HG03280 (cell line): Measurements from ENCODE around the gene ENDOD1.
"Not testable (repeated sequence)": the region's sequence is repeated elsewhere in the genome, so short reads cannot be mapped to it uniquely, and the experiment has no call there.

ENCODE experiments used
- ATAC-seq: cut with Tn5 transposase; IDR thresholded peaks from one replicate; pipeline ENCODE4 v1.9.1; 2021; ENCODE audit warnings: mild to moderate bottlenecking, moderate library complexity; ENCODE audit not compliant: unreplicated experiment

ENDOD1 gene

GRCh38 chr11:95100856-95101507 lies 11.3 kb downstream of the ENDOD1 start:
- ATAC-seq, result no peak

GRCh38 chr11:95101935-95102334 lies 12.3 kb downstream of the ENDOD1 start:
- ATAC-seq, result no peak

GRCh38 chr11:95102733-95103132 lies 13.1 kb downstream of the ENDOD1 start:
- ATAC-seq, result no peak

- ATAC-seq, result no peak
Measured at GRCh38 chr11:95103701-95104100, 14.1 kb downstream of the ENDOD1 start.

- no peak for ATAC-seq
Measured at GRCh38 chr11:95104121-95104830, 14.6 kb downstream of the ENDOD1 start.

- no peak for ATAC-seq
Measured at GRCh38 chr11:95104856-95105255, 15.2 kb downstream of the ENDOD1 start.

GRCh38 chr11:95108159-95108611 lies 18.5 kb downstream of the ENDOD1 start:
- ATAC-seq, result no peak

DNA sequence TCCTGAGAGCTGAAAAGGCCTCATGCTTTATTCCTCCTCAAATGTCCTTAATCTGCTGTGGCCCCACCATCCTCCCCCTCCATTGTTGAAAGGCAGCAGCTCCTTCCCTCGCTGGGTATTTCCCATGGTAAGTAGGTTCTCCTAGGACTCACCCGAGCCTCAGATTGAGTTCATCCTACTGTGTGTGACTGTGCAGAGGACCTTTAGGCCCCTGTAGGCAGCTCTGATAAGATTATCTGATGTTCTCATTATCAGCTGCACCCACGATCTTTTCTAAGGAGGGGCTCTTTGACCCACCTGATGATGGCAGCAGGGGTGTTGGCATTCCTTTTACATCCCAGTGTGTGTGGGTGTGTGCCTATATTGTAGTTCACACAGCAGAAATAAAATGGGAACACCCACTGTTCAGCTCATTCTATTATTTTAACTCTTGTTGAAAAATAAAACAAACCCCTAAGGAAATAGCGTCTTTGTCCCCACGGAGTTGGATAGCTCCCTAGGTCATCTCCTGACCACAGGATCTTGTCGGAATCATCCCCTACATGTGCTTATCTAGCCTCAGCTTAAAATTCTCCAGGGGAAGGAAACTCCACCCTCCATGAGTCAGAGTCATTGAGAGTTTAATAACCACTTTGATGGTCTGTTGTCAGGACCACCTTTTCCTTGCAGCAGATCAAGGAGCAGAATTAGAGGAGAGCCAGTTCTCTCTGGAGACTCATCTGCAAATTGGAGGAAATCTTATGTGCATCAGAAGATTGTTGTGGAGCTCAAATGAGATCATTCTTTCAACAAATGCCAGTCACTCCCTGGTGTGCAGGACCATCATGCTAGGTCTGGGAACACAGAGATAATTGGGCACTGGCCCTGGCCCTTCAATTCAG lies 19.3 kb downstream of the ENDOD1 start:
- ATAC-seq, result no peak

DNA sequence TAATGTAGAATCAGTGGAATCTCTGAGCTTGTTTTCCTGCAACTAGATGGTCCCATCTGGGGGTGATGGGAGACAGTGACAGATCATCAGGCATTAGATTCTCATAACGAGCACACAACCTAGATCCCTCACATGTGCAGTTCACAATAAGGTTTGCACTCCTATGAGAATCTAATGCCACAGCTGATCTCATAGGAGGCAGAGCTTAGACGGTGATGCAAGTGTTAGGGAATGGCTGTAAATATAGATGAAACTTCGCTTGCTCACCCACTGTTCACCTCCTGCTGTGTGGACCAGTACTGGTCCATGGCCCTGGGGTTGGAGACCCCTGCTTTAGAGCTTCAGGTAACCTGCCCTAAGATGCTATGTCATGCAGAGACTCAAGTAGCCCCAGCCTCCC lies 21.8 kb downstream of the ENDOD1 start:
- ATAC-seq, result not testable (repeated sequence)

DNA sequence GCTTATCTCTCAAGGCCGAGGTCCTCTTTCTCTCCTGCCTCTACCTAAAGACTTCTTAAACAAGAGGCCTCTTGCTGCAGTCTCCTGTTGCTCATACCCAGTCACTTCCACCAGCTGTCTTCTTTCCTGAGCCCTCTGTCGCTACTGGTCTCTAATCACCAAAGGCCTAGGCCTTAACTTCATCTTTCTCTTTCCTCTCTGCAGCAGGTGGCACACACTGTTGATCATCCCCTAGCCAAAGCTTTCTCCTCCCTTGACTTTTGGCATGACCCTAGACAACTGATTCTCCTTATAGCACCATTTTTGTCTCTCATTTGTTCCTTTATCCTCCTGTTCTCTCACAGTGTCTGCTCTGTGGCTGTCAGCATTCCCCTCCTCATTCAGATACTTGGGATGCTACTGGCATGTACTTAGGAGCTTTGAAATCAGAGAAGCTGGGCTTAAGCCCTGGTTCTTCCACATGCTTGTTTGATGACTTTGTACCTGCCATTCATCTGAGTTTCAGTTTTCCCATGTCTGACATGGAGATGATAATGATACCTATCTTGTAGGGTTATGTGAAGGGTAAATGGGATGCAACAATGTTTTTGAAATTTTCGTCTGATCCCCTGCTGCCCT lies 22.4 kb downstream of the ENDOD1 start:
- ATAC-seq, result no peak

- ATAC-seq, result no peak
Measured at GRCh38 chr11:95115597-95115996, 26.0 kb downstream of the ENDOD1 start.

DNA sequence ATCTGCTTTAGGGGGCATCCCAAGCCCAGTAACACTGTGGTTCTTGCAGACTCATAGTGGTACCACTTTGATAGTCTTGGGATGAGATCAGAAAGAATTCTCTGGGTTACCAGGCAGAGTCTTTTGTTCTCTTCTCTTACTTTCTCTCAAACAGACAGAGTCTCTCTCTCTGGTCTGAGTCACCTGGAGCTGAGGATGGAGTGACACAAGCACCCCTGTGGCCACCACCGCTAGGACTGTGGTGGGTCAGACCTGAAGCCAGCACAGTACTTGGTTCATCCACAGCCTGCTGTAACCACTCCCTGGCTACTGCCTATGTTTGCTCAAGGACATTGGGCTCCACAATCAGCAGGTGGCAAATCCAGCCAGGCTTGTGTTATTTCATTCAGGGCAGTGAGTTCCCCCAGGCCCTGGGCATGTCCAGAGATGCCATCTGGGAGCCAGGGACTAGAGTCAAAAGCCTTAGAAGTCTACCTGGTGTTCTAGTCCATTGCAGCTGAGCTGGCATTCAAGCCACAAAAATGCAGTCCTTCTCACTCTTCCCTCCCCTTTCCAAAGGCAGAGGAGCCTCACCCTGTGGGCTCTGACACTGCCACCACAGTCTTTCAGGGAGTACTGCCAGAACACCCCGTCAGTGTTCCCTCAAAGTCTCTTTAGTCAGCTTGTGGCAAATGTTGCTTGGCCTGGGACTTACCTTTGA lies 29.9 kb downstream of the ENDOD1 start:
- no peak for ATAC-seq

DNA sequence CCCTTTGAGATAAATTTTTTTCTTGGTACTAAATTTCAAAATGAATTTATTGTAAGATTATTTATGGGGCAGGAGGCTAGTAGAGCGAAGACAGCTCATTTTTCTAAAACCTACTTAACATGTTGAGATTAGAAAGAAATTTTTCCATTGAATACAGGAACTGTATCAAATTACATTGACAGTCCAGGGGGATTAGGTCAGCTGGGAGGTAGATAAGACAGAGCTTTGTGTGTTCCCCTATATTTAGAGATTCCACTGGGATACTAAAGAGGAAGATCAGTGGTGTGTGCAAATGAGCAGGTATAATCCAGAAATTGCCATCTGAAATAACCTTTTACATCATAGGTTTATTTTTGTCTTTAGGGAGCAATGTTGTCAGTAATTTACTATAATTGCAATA lies 32.1 kb downstream of the ENDOD1 start:
- no peak for ATAC-seq

DNA sequence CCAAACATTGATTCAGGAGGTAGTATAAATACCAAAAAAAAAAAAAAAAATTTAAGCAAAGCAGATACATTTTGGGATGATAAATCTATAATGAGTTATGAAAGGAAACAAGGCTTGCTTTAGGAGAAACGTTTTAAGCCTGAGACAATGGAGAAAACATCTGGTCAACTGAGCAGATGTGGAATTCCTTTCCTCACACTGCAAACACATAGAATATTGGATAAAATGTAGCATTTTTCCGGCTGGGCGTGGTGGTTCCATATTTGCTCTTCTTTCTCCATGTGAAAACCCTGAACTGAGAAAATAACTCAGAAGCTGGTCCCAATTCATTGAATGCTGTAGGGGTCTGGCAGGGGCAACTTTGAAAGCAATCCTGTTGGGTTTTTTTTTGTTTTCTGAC lies 33.9 kb downstream of the ENDOD1 start:
- no peak for ATAC-seq

GRCh38 chr11:95128602-95129001 lies 39.0 kb downstream of the ENDOD1 start:
- ATAC-seq, result no peak

GRCh38 chr11:95132956-95133355 lies 43.3 kb downstream of the ENDOD1 start:
- ATAC-seq, result no peak

DNA sequence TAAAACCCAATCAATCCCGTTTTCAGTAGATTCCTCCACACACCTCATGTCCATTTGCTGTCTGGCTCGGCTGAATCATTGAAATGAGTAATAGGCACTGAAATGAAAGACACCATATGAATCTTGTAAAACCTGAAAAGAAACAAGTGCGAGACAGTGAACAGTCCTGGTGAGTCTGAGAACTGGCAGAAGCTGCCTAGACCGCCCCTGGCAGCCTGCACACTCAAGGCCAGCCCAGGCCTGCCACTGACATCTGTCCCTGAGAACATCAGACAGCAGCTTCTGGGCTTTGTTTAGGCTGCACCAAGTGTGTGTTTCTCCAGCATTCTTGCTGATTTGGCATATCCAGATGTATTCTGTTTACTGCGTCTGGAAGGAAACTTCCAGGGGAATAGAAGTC lies 44.8 kb downstream of the ENDOD1 start:
- ATAC-seq, result no peak

- no peak for ATAC-seq
Measured at GRCh38 chr11:95135155-95135554, 45.5 kb downstream of the ENDOD1 start.

GRCh38 chr11:95135880-95136279 lies 46.2 kb downstream of the ENDOD1 start:
- no peak for ATAC-seq

DNA sequence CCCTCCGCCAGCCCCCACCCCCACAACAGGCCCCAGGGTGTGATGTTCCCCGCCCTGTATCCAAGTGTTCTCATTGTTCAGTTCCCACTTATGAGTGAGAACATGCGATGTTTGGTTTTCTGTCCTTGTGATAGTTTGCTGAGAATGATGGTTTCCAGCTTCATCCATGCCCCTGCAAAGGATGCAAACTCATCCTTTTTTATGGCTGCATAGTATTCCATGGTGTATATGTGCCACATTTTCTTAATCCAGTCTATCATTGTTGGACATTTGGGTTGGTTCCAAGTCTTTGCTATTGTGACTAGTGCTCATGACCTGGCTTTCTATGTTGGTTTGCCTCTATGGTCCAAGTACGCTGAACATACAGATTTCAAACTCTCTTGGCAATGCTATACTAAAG lies 47.1 kb downstream of the ENDOD1 start:
- not testable (repeated sequence) for ATAC-seq

- no peak for ATAC-seq
Measured at GRCh38 chr11:95137299-95137698, 47.7 kb downstream of the ENDOD1 start.
